GM18511 (cell line): Measurements from ENCODE around the gene PLCB1.

Experiments used
- ATAC-seq: cut with Tn5 transposase; IDR thresholded peaks from one replicate; pipeline ENCODE4 v1.9.1; 2021; ENCODE audit warnings: mild to moderate bottlenecking, moderate library complexity; ENCODE audit not compliant: unreplicated experiment

The PLCB1 gene

GRCh38 chr20:8903655-8904605, 771.9 kb downstream of the PLCB1 start:
- no peak for ATAC-seq

DNA sequence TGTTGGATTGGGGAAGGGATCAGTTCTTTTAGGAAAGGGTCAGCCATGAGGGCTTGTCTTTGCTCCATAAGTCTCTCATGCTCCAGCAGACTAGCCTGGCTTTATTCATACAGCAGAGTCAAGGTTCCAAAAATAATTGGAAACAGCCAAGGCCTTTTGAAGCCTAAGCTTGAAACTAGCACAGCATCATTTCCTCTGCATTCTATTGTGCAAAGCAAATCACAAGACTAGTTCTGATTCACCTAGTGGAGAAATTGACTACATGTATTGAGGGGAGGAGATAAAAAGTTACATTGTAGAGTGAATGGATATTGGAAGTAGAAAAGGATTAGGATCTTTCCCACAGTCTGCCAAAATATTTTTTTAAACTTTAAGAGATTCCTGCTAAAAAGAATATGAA, 777.5 kb downstream of the PLCB1 start:
- ATAC-seq = no peak

DNA sequence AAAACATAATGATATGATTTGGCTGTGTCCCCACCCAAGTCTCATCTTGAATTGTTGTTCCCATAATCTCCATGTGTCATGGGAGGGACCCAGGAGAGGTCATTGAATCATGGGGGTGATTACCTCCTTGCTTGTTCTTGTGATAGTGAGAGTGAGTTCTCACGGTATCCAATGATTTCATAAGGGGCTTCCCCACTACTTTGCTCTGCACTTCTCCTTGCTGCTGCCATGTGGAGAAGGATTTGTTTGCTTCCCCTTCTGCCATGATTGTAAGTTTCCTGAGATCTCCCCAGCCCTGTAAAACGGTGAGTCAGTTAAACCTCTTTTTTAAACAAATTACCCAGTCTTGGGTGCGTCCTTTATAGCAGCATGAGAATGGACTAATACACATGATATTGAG, 780.0 kb downstream of the PLCB1 start:
- ATAC-seq = no peak

DNA sequence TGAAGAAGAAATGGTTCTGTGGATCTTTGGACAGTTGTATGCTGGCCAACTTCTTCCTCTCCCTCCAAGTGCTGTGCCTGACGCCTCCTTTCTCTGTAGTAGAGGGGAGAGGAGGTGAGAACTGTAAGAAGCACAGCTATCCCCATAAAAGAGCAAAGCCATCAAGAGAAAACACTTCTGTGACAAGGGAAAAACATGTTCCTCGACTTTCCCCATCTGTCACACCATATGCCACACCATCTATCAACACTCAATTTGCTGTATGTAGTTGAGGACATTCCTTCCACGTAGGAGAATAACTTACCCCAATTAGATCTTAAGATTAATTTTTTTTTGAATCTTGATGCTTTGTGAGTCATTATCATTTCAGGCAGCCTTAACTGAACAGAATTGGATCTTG, 780.7 kb downstream of the PLCB1 start:
- ATAC-seq = no peak

- no peak for ATAC-seq
Observed at GRCh38 chr20:8913456-8913855, 781.4 kb downstream of the PLCB1 start.

DNA sequence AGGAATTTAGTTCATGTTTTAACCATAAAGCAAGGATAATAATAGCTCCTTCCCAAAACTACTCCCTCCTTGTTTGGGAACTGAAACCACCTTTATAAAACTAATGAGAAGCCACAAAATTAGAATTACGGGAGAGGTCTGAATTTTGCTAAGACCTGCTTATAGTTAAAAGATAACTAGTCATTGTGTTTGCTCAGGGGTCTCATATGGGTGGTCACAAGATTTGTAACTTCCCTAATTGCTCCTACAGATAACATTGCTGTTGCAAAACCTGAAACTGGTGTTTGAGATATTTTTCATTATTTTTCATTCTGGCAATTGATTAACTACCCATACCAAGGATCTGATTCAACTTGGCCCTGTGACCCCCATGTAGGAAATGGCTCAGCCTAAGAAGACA, 782.4 kb downstream of the PLCB1 start:
- no peak for ATAC-seq

GRCh38 chr20:8917084-8917483, 785.0 kb downstream of the PLCB1 start:
- no peak for ATAC-seq

GRCh38 chr20:8918145-8918544, 786.1 kb downstream of the PLCB1 start:
- no peak for ATAC-seq

GRCh38 chr20:8924539-8924938, 792.5 kb downstream of the PLCB1 start:
- ATAC-seq = no peak

- ATAC-seq = no peak
Observed at GRCh38 chr20:8930726-8931125, 798.7 kb downstream of the PLCB1 start.

DNA sequence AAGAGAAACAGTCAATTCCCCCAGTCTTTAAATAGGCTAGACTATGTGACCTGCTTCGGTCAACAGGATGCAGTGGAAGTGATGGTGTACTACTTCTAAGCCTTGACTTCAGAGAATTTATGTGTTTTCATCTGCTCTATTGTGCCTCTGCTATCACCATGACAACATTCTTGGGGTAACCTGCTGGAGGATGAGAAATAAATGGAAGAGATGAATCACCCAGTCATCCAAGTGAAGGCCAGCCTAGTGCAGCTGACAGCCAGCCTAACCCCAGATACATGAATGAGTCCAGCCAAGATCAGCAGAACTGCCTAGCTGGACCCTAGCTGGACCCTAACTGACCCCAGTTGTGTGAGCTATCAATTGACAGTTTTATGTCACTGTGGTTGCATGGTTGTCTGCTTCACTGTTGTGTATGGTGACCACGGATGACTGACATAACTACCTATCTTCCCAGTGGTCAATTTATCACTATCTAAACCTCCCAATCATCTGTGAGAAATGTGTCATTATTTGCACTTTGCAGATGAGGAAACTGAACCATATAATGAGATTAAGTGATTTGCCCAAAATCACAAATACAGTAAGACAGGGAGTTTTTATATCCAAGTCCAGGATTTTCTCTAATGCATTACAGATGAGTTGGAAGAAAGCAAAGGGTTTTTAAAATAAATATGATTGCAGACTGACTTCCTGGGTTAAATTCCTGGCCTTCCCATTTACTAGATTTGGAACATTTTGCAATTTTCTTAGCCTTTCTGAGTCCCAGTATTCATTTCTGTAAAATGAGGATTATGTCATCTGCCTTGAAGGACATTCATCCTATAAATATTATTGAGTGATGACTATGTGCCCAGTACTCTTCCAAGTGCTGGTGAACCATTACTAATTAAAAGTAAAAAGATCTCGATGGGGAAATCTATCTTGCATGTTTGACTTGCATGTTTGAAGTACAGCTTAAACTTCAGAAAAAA, 800.4 kb downstream of the PLCB1 start:
- ATAC-seq = no peak

- no peak for ATAC-seq
Observed at GRCh38 chr20:8933381-8933807, 801.3 kb downstream of the PLCB1 start.

- no peak for ATAC-seq
Observed at GRCh38 chr20:8934362-8934761, 802.3 kb downstream of the PLCB1 start.
